Ramos (cell line): Measurements from ENCODE around the gene PAIP1.
"Not testable (repeated sequence)": the region's sequence is repeated elsewhere in the genome, so short reads cannot be mapped to it uniquely, and the experiment has no call there.

Source experiments
- in situ Hi-C: fragments of 300-500 bp; cut with MboI; formaldehyde crosslinking; loops from one replicate; pipeline ENCODE4 v1.14.3; 2022; ENCODE audit warnings: low sequenced_read_pairs; ENCODE audit not compliant: unreplicated experiment

PAIP1 gene

GRCh38 chr5:43523662-43524072 is 33.2 kb downstream of the PAIP1 start:
- in situ Hi-C loops = no loop called here

- in situ Hi-C loops = no loop called here
Observed at GRCh38 chr5:43520615-43521014, 36.3 kb downstream of the PAIP1 start.

- in situ Hi-C loops = no loop called here
Observed at GRCh38 chr5:43515678-43516048, 41.2 kb downstream of the PAIP1 start.

GRCh38 chr5:43514816-43515677 is 41.8 kb downstream of the PAIP1 start, which contains the start of gene C5orf34:
Gene C5orf34 (minus strand): TSS chr5:43515148. CDS start chr5:43509339, 5,809 bp downstream.
- in situ Hi-C loops = no loop called here

DNA sequence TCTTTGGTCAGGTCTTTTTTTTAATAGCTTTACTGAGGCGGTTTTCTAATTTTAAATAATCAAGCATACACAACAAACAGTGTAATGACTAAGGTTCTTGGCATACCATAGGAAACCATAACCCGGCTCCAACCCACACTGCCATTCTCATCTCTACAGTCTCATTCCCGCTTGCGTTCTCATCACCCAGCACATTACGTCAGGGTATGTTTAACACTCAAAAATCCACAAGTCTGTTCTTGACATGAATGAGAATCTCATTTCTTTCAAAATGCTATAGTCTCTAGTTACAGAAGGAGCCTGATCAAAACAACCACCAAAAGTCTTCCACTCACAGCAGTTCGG is 42.4 kb downstream of the PAIP1 start:
- in situ Hi-C loops = no loop called here

GRCh38 chr5:43514025-43514424 is 42.9 kb downstream of the PAIP1 start:
- in situ Hi-C loops = no loop called here

DNA sequence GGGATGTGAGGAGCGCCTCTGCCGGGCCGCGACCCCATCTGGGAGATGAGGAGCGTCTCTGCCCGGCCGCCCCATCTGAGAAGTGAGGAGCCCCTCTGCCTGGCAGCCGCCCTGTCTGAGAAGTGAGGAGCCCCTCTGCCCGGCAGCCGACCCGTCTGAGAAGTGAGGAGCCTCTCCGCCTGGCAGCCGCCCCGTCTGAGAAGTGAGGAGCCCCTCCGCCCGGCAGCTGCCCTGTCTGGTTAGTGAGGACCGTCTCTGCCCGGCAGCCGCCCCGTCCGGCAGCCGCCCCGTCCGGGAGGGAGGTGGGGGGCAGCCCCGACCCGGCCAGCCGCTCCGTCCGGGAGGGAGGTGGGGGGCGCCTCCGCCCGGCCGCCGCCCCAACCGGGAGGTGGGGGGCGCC is 45.8 kb downstream of the PAIP1 start:
- in situ Hi-C loops = not testable (repeated sequence)

GRCh38 chr5:43498581-43498980 is 58.3 kb downstream of the PAIP1 start:
- in situ Hi-C loops = no loop called here

DNA sequence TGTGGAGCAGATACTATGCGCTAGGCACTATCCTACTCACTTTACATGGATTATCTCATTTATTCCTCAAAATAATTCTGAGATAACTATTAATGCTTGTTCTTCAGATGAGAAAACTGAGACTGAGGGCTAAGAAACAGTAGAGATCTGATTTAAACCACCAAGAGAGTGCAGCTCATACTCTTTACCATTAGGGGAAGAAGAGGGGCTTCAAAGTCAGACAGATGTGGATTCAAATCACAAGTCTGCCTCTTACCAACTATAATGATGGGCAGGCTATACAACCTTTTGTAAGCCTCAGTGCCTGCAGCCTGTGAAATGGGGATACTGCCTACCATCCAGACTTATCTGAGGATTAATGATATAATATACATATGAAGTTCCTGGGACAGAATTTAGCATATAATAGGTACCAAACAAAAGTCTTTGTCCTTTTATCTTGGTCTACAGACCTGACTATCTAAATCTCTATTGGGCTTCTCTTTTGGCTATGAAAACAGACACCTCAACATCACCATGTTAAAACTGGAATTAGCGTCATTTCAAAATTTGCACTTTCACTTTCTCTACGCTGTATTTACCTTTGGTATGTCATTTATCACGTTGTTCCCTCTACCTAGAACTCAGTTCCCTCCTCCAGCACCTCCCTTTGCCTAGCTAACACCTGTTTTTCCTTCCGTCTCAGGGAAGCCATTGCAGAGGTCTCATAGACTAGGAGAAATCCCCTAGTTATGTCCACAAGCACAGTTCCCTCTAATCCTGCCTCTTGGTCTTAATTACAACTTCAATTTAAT is 59.4 kb downstream of the PAIP1 start:
- in situ Hi-C loops = no loop called here

DNA sequence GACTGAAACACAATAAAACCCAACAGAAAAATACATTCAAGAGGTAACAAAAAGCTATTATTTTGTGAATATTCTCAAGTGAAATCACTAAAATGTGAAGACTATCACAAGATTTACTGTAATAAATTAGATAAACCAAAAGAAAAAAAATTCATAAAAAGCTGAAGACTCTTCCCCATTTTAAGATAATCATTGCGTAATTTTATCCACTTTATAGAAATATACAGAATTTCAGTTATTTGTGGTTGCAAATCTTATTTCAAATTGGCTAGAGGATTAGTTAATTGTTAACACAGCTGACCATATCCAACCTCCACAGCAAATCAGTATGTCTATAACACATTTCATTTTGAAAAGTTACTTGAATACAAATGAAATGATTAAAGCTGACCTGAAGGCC is 65.6 kb downstream of the PAIP1 start:
- in situ Hi-C loops = no loop called here

GRCh38 chr5:43486353-43486752 is 70.5 kb downstream of the PAIP1 start:
- in situ Hi-C loops = no loop called here

- in situ Hi-C loops = no loop called here
Observed at GRCh38 chr5:43485406-43485805, 71.5 kb downstream of the PAIP1 start.

- in situ Hi-C loops = no loop called here
Observed at GRCh38 chr5:43484106-43484849, 72.6 kb downstream of the PAIP1 start.

DNA sequence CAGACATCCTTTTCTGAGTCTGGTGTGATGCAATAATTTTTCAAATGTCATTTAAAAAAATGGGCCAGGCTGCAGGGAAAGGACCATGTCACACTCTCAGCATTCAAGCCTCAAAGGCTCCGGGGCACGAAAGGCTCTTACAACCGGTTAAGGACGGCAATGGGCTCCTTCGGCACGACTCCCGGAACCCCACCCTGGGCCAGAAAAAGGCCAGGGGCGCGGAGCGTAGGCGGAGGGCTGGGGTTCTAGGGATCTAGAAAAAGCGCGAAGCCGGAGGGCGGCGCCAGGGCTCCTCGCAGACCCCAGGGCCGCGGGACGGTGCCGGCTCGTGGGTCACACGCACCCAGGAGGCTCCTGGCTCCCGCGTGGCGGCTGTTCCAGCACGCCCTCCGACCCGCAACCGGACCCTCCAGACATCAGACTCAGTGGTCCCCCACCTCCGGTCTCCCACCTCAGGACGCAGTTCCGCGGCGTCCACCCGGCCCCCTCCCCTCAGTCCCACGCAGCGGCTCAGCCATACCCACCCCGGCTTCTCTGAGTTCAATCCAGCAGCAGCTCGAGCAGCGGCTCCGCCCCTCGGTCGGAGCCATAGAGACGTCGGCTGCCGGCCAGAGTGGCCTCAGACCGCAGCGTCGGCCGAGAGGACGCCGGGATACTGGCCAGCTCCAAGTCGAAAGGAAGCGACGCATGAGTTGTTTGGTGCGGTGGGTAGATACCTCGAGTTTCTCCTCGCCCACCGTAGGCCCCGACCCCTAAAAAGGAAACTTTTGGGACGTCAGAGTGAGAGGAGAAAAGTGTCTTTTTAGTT is 73.4 kb downstream of the PAIP1 start, which contains the start of gene TMEM267:
Gene TMEM267 (minus strand): TSS at position 568 of the 808 bp plus-strand sequence. CDS start 29,896 bp downstream, outside the sequence.
- in situ Hi-C loops = no loop called here

- in situ Hi-C loops = no loop called here
Observed at GRCh38 chr5:43482490-43483297, 74.2 kb downstream of the PAIP1 start.
